ENCODE measurements around the gene NETO2. TPM values are rescaled to one million over a fixed set of nuclear protein-coding genes. Genes with fewer than 3 reads are reported as not detected.

Gene NETO2
- total and polyA plus RNA-seq, 9 of the 15 experiments (the other 6 are each of a cell fraction or from before 2014, with no cell fraction given) = 4.1 to 37.0 (median 22.2) TPM

- WGBS (ENCODE audit: insufficient coverage, low coverage, missing lambda C conversion rate) = 2% methylated on average over 8 of the region's 8 CpGs
- ATAC-seq = no peak
- no peak overlapping the region for H2AFZ ChIP-seq (ENCODE audit: low read depth, low read length)
- intact Hi-C loops (cut with micrococcal nuclease) (loop anchor here (10.0 kb wide), 1 partner anchor 99 kb away; no protein-coding TSS in a partner anchor), in situ Hi-C loops (cut with MboI) (loop anchor here (5.0 kb wide), 1 partner anchor 1127 kb away; no protein-coding TSS in a partner anchor)
- no peaks in the 10 kb centered on the region for H4K20me1 ChIP-seq (replicated peaks; ENCODE audit: control insufficient read depth, insufficient read depth, low read length)
- peaks cover 0 to 13% of the 10 kb centered on the region in 2 experiments; a peak in 3 of 5 replicates for H3K4me1 ChIP-seq (replicated peaks in 1 of 2; ENCODE audit: control insufficient read depth in 2 of 2, insufficient read depth in 2 of 2, low read length in 2 of 2)
- H3K9me1 ChIP-seq (ENCODE audit: control insufficient read depth, insufficient read depth, low read length) = no peaks in the 10 kb centered on the region
- FAIRE-seq = no peak
- peaks cover 18 to 42% of the 10 kb centered on the region in 2 experiments; a peak in 4 of 5 replicates for H3K27me3 ChIP-seq (ENCODE audit: control insufficient read depth in 2 of 2, insufficient read depth in 2 of 2, low read length in 2 of 2)
- ChIA-PET CTCF (ENCODE audit: low intra/inter-chr PET ratio) (no interaction called here), POLR2A (no interaction called here)
- H3K4me3 ChIP-seq = no peak overlapping the region
- H3K79me2 ChIP-seq (ENCODE audit: control insufficient read depth, insufficient read depth, low read length) = no peaks in the 10 kb centered on the region
- TF ChIP-seq RAD21 (CRISPR knock-in tag; conservative IDR thresholded peaks at IDR 0.05 in 1 of 2, IDR thresholded peaks at IDR 0.05 in 1 of 2) = no peak
- no peak for TF ChIP-seq ZNF766 (CRISPR knock-in tag; conservative IDR thresholded peaks at IDR 0.05)
- TF ChIP-seq PHF21A (IDR thresholded peaks at IDR 0.05; ENCODE audit: borderline replicate concordance, low read depth) = no peak
- no peak for TF ChIP-seq ZNF785 (CRISPR knock-in tag; IDR thresholded peaks at IDR 0.05)
- no peak for TF ChIP-seq NELFE (IDR thresholded peaks at IDR 0.05; ENCODE audit: insufficient read depth, insufficient read length)
- no peak for TF ChIP-seq ZNF354B (CRISPR knock-in tag; IDR thresholded peaks at IDR 0.05)
- TF ChIP-seq THRAP3 (IDR thresholded peaks at IDR 0.05; ENCODE audit: borderline replicate concordance) = no peak
- TF ChIP-seq, protein P1, sequence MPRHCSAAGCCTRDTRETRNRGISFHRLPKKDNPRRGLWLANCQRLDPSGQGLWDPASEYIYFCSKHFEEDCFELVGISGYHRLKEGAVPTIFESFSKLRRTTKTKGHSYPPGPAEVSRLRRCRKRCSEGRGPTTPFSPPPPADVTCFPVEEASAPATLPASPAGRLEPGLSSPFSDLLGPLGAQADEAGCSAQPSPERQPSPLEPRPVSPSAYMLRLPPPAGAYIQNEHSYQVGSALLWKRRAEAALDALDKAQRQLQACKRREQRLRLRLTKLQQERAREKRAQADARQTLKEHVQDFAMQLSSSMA (CRISPR knock-in tag; IDR thresholded peaks at IDR 0.05) = no peak
- no peak for TF ChIP-seq ATF1 (CRISPR knock-in tag; IDR thresholded peaks at IDR 0.05)
- TF ChIP-seq ATF1 (tag; IDR thresholded peaks at IDR 0.05) = no peak
- TF ChIP-seq FOXO4 (CRISPR knock-in tag; IDR thresholded peaks at IDR 0.05) = no peak
- TF ChIP-seq BMI1 (IDR thresholded peaks at IDR 0.05; ENCODE audit: low read length) = no peak
- TF ChIP-seq, protein P2, sequence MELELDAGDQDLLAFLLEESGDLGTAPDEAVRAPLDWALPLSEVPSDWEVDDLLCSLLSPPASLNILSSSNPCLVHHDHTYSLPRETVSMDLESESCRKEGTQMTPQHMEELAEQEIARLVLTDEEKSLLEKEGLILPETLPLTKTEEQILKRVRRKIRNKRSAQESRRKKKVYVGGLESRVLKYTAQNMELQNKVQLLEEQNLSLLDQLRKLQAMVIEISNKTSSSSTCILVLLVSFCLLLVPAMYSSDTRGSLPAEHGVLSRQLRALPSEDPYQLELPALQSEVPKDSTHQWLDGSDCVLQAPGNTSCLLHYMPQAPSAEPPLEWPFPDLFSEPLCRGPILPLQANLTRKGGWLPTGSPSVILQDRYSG (tag; conservative IDR thresholded peaks at IDR 0.05; ENCODE audit: low read depth) = no peak
- TF ChIP-seq TCFL5 (CRISPR knock-in tag; conservative IDR thresholded peaks at IDR 0.05) = no peak
- no peak for TF ChIP-seq ZNF239 (CRISPR knock-in tag; IDR thresholded peaks at IDR 0.05)
- no peak for TF ChIP-seq GTF3C2 (IDR thresholded peaks at IDR 0.05; ENCODE audit: borderline replicate concordance, extremely low read depth, insufficient read length)
- TF ChIP-seq KDM1A (IDR thresholded peaks at IDR 0.05) = no peak
- no peak overlapping the region for H3K4me2 ChIP-seq (ENCODE audit: insufficient read depth, low read length)
- H3K36me3 ChIP-seq (ENCODE audit: control insufficient read depth, insufficient read depth, low read length) = no peaks in the 10 kb centered on the region
- no TSS peak for BruUV-seq (replicated peaks)
- no peak for DNase-seq (ENCODE audit: extremely low read depth in 1 of 4, low spot score in 3 of 4)
- no peak overlapping the region for H3K9ac ChIP-seq (ENCODE audit: insufficient read depth in 1 of 2, low read depth in 2 of 2, low read length in 2 of 2)
- H3K27ac ChIP-seq (ENCODE audit: extremely low read depth, low read depth, low read length) = no peak overlapping the region
- H3K9me3 ChIP-seq (replicated peaks; ENCODE audit: control insufficient read depth, insufficient read depth, low read depth, low read length) = no peaks in the 10 kb centered on the region
Observed at GRCh38 chr16:47035436-47035835, 108.3 kb downstream of the NETO2 start.
